Kidney epithelial cell (primary cell): ENCODE measurements around the gene SSTR5. TPM values are rescaled to one million over a fixed set of nuclear protein-coding genes. Genes with fewer than 3 reads are reported as not detected.

Source experiments
- DNase-seq: peaks from one replicate; pipeline ENCODE4 v3.0.0-alpha.2; 2010; ENCODE audit warnings: low read depth
- H3K27me3 ChIP-seq: 2 replicates; pipeline ENCODE4 v1.6.0; 2011; ENCODE audit warnings: low read length; ENCODE audit not compliant: control insufficient read depth, insufficient read depth
- H3K36me3 ChIP-seq: 2 replicates; pipeline ENCODE4 v1.5.1; 2011; ENCODE audit warnings: low read length; ENCODE audit not compliant: control insufficient read depth, insufficient read depth
- H3K4me3 ChIP-seq: 2 replicates; pipeline ENCODE4 v1.5.1; 2011; ENCODE audit warnings: low read depth, mild to moderate bottlenecking, control low read depth, low read length
- CTCF ChIP-seq: IDR thresholded peaks from 2 replicates; pipeline ENCODE4 v1.5.1; 2011; ENCODE audit warnings: mild to moderate bottlenecking, moderate library complexity, low read length, control low read depth, inconsistent platforms; ENCODE audit not compliant: insufficient read depth, poor library complexity, severe bottlenecking
- total RNA-seq: library from RNA; depleted of rRNA; stranded (reverse); fragments of >200 nt; gene quantifications from 2 replicates; pipeline ENCODE4 v1.2.3, GENCODE V29; 2015

The SSTR5 gene
- total RNA-seq, 1 donor from 2014 or later, result not detected

GRCh38 chr16:1098266-1098991, 25.9 kb downstream of the SSTR5 start:
- H3K4me3 ChIP-seq, result no peak overlapping the region
- DNase-seq, result no peak
- TF ChIP-seq CTCF, result no peak
- H3K36me3 ChIP-seq, result no peaks in the 10 kb centered on the region
- H3K27me3 ChIP-seq, result peaks cover 39% of the 10 kb centered on the region

- TF ChIP-seq CTCF, result no peak
- DNase-seq, result no peak
- no peaks in the 10 kb centered on the region for H3K36me3 ChIP-seq
- no peak overlapping the region for H3K4me3 ChIP-seq
- H3K27me3 ChIP-seq, result peaks cover 48% of the 10 kb centered on the region
Measured at GRCh38 chr16:1099189-1100083, 26.9 kb downstream of the SSTR5 start.

GRCh38 chr16:1100084-1100800, 27.7 kb downstream of the SSTR5 start:
- H3K4me3 ChIP-seq, result no peak overlapping the region
- H3K36me3 ChIP-seq, result no peaks in the 10 kb centered on the region
- no peak for TF ChIP-seq CTCF
- DNase-seq, result no peak
- H3K27me3 ChIP-seq, result peaks cover 56% of the 10 kb centered on the region

GRCh38 chr16:1101133-1101532, 28.6 kb downstream of the SSTR5 start:
- Histone ChIP-seq H3K27me3 (peaks cover 61% of the 10 kb centered on the region), H3K36me3 (no peaks in the 10 kb centered on the region), H3K4me3 (no peak overlapping the region)
- no peak for TF ChIP-seq CTCF
- DNase-seq, result no peak

- DNase-seq, result no peak
- TF ChIP-seq CTCF, result no peak
- H3K27me3 ChIP-seq, result peaks cover 61% of the 10 kb centered on the region
Measured at GRCh38 chr16:1101573-1102332, 29.2 kb downstream of the SSTR5 start.

More at GRCh38 chr16:1101573-1102332, 29.2 kb downstream of the SSTR5 start:
- no peak overlapping the region for H3K4me3 ChIP-seq
- H3K36me3 ChIP-seq, result no peaks in the 10 kb centered on the region
